ENCODE results near the gene VTI1B.
A peak's percentile ranks its signal among the peaks of the same experiment; 100 is the strongest.

VTI1B gene

GRCh38 chr14:67645414-67645813, 29.0 kb downstream of the VTI1B start:
- no peak overlapping the region for H3K4me3 ChIP-seq (replicated peaks in 1 of 2; ENCODE audit: low read depth in 2 of 2, low read length in 2 of 2)
- TF ChIP-seq CTCF (IDR thresholded peaks at IDR 0.05; ENCODE audit: low read depth, low read length): no peak
- DNase-seq (ENCODE audit: low read depth in 2 of 2): no peak

GRCh38 chr14:67644428-67644827, 30.0 kb downstream of the VTI1B start:
- DNase-seq (ENCODE audit: low read depth in 2 of 2): peak; percentile 30 to 54
- no peak overlapping the region for H3K4me3 ChIP-seq (replicated peaks in 1 of 2; ENCODE audit: low read depth in 2 of 2, low read length in 2 of 2)
- no peak for TF ChIP-seq CTCF (IDR thresholded peaks at IDR 0.05; ENCODE audit: low read depth, low read length)

DNA sequence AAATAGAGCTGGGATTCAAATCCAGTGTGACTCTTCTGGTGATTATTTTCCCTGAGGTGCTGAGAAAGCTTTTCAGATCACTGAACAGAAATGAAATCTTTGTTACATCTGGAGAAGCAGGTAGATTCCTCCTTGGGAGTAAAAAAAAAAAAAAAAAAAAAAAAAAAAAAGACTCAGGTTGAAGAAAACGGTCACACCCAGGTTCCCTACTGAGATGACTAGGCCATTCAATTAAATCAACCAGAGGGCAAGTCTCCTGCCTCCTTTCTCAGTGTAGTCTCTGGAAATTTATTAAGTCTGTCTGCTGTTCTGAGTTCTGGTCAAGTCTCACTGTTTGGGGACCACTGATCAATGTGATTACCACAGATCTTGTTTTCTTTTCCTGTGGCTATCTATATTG, 30.7 kb downstream of the VTI1B start:
- DNase-seq (ENCODE audit: low read depth in 2 of 2): no peak
- no peak for TF ChIP-seq CTCF (IDR thresholded peaks at IDR 0.05; ENCODE audit: low read depth, low read length)
- H3K4me3 ChIP-seq (replicated peaks in 1 of 2; ENCODE audit: low read depth in 2 of 2, low read length in 2 of 2): no peak overlapping the region

DNA sequence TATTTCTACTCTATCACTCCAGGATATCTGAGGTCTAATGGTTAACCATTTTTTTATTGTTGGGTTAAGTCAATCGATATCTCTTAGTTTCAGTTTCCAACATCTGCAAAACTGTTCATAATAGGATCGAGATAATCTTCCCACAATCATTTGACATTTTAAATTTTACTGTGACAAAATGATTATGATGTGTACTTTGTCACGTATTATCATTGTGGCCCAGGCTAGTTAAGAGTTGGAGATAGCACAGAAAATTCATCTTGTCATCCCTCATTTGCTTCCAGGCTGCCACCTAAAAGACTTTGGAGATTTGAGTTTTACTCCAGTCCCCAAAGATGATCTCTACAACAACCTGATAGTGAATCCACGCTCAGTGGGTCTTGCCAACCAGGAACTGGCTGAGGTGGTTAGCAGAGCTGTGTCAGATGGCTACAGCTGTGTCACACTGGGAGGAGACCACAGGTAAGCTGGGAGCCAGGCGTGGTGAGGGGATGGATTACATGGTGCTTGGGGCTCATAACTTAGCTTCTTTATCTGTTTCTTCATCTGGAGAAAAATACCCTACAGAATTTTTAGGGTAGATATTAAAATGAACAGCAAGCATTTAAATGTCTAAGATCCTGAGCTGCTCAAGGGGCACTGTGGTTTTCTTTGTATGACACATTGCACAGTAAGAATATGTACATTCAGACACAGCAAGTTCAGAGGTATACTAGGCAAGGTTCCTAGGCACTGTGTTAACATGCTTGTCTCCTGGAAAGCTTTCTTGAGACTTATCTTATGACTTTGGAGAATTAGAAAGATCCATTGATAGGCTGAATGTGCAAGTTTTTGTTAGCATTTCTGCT, 32.3 kb downstream of the VTI1B start:
- TF ChIP-seq CTCF (IDR thresholded peaks at IDR 0.05; ENCODE audit: low read depth, low read length): no peak
- no peak overlapping the region for H3K4me3 ChIP-seq (replicated peaks in 1 of 2; ENCODE audit: low read depth in 2 of 2, low read length in 2 of 2)
- no peak for DNase-seq (ENCODE audit: low read depth in 2 of 2)

DNA sequence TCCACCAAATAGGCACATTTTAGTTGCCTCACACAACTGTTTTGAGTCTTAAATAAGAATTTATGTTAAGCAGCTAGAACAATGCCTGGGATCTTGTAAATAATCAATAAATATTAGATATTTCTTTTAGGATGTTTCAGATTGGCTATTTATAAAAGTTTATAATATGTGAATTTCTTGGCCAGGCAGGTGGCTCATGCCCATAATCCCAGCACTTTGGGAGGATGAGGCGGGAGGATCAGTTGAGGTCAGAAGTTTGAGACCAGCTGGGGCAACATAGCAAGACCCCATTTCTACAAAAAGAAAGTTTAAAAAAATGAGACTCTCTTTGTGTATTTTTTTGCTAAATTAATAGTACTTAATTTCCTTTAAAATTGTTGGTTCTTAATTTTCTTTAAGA, 33.0 kb downstream of the VTI1B start:
- no peak for TF ChIP-seq CTCF (IDR thresholded peaks at IDR 0.05; ENCODE audit: low read depth, low read length)
- DNase-seq (ENCODE audit: low read depth in 2 of 2): no peak
- no peak overlapping the region for H3K4me3 ChIP-seq (replicated peaks in 1 of 2; ENCODE audit: low read depth in 2 of 2, low read length in 2 of 2)

- no peak overlapping the region for H3K4me3 ChIP-seq (replicated peaks in 1 of 2; ENCODE audit: low read depth in 2 of 2, low read length in 2 of 2)
- no peak for TF ChIP-seq CTCF (IDR thresholded peaks at IDR 0.05; ENCODE audit: low read depth, low read length)
- no peak for DNase-seq (ENCODE audit: low read depth in 2 of 2)
These were observed 35.8 kb downstream of the VTI1B start for GRCh38 chr14:67638642-67639041.
